ENCODE data around the gene KDM4C. TPM values are rescaled to one million over a fixed set of nuclear protein-coding genes. Genes with fewer than 3 reads are reported as not detected.

Gene KDM4C
- total RNA-seq, 1 donor from 2014 or later = 11.1 TPM

- no peaks in the 10 kb centered on the region for H3K27me3 ChIP-seq
- no peaks in the 10 kb centered on the region for H3K9me3 ChIP-seq (ENCODE audit: low read depth)
- Mint-ChIP-seq H3K27me3 (ENCODE audit: insufficient read depth, low read depth) (no peaks in the 10 kb centered on the region), H3K9me3 (no peaks in the 10 kb centered on the region), H3K27ac (no peak overlapping the region), H3K4me1 (peaks cover 35% of the 10 kb centered on the region), H3K4me3 (no peak overlapping the region), H3K36me3 (no peaks in the 10 kb centered on the region)
- H3K79me2 ChIP-seq (ENCODE audit: low read depth) = no peaks in the 10 kb centered on the region
- TF ChIP-seq, protein P1, sequence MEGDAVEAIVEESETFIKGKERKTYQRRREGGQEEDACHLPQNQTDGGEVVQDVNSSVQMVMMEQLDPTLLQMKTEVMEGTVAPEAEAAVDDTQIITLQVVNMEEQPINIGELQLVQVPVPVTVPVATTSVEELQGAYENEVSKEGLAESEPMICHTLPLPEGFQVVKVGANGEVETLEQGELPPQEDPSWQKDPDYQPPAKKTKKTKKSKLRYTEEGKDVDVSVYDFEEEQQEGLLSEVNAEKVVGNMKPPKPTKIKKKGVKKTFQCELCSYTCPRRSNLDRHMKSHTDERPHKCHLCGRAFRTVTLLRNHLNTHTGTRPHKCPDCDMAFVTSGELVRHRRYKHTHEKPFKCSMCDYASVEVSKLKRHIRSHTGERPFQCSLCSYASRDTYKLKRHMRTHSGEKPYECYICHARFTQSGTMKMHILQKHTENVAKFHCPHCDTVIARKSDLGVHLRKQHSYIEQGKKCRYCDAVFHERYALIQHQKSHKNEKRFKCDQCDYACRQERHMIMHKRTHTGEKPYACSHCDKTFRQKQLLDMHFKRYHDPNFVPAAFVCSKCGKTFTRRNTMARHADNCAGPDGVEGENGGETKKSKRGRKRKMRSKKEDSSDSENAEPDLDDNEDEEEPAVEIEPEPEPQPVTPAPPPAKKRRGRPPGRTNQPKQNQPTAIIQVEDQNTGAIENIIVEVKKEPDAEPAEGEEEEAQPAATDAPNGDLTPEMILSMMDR (IDR thresholded peaks at IDR 0.05) = no peak
- TF ChIP-seq EZH2 (IDR thresholded peaks at IDR 0.05) (no peak), EZH2phosphoT487 (IDR thresholded peaks at IDR 0.05) (no peak)
- H3K4me2 ChIP-seq = no peak overlapping the region
- peaks cover 13% of the 10 kb centered on the region for H3K4me1 ChIP-seq
- H3F3A ChIP-seq (ENCODE audit: low read depth) = peaks cover 3% of the 10 kb centered on the region
- H3K36me3 ChIP-seq = no peaks in the 10 kb centered on the region
- no peak overlapping the region for H3K27ac ChIP-seq
- no peak for DNase-seq (ENCODE audit: low spot score)
- H2AFZ ChIP-seq (replicated peaks) = no peak overlapping the region
- no peak overlapping the region for H3K9ac ChIP-seq
- no peak overlapping the region for H3K4me3 ChIP-seq
- no peaks in the 10 kb centered on the region for H4K20me1 ChIP-seq (ENCODE audit: low read depth)
Measured at GRCh38 chr9:7209990-7210389, 452.2 kb downstream of the KDM4C start.

- Mint-ChIP-seq H3K4me3 (no peak overlapping the region), H3K36me3 (no peaks in the 10 kb centered on the region), H3K27ac (peak overlapping the region; percentile 7), H3K9me3 (no peaks in the 10 kb centered on the region), H3K27me3 (ENCODE audit: insufficient read depth, low read depth) (no peaks in the 10 kb centered on the region), H3K4me1 (peaks cover 35% of the 10 kb centered on the region)
- Histone ChIP-seq H3K27me3 (no peaks in the 10 kb centered on the region), H3K4me2 (no peak overlapping the region), H3K79me2 (ENCODE audit: low read depth) (no peaks in the 10 kb centered on the region), H3K9me3 (ENCODE audit: low read depth) (no peaks in the 10 kb centered on the region), H2AFZ (replicated peaks) (no peak overlapping the region), H3K4me3 (no peak overlapping the region), H3F3A (ENCODE audit: low read depth) (peaks cover 3% of the 10 kb centered on the region), H3K36me3 (no peaks in the 10 kb centered on the region), H3K27ac (no peak overlapping the region), H3K4me1 (peaks cover 9% of the 10 kb centered on the region), H3K9ac (no peak overlapping the region), H4K20me1 (ENCODE audit: low read depth) (no peaks in the 10 kb centered on the region)
- no peak for DNase-seq (ENCODE audit: low spot score)
- TF ChIP-seq EZH2 (IDR thresholded peaks at IDR 0.05) (no peak), EZH2phosphoT487 (IDR thresholded peaks at IDR 0.05) (no peak)
- TF ChIP-seq, protein P1 (IDR thresholded peaks at IDR 0.05) = no peak
Measured at GRCh38 chr9:7210854-7211637, 453.3 kb downstream of the KDM4C start.

- H3K9ac ChIP-seq = no peak overlapping the region
- H3K4me1 ChIP-seq = peaks cover 9% of the 10 kb centered on the region
- TF ChIP-seq, protein P1 (IDR thresholded peaks at IDR 0.05) = no peak
- no peaks in the 10 kb centered on the region for H3K27me3 ChIP-seq
- Mint-ChIP-seq H3K4me3 (no peak overlapping the region), H3K27ac (no peak overlapping the region), H3K9me3 (no peaks in the 10 kb centered on the region), H3K27me3 (ENCODE audit: insufficient read depth, low read depth) (no peaks in the 10 kb centered on the region), H3K4me1 (peaks cover 35% of the 10 kb centered on the region), H3K36me3 (no peaks in the 10 kb centered on the region)
- H3K27ac ChIP-seq = no peak overlapping the region
- H3K4me2 ChIP-seq = no peak overlapping the region
- DNase-seq (ENCODE audit: low spot score) = no peak
- no peak overlapping the region for H3K4me3 ChIP-seq
- no peaks in the 10 kb centered on the region for H3K36me3 ChIP-seq
- peaks cover 3% of the 10 kb centered on the region for H3F3A ChIP-seq (ENCODE audit: low read depth)
- H2AFZ ChIP-seq (replicated peaks) = no peak overlapping the region
- H3K9me3 ChIP-seq (ENCODE audit: low read depth) = no peaks in the 10 kb centered on the region
- H4K20me1 ChIP-seq (ENCODE audit: low read depth) = no peaks in the 10 kb centered on the region
- H3K79me2 ChIP-seq (ENCODE audit: low read depth) = no peaks in the 10 kb centered on the region
Measured at GRCh38 chr9:7211657-7212056, 453.9 kb downstream of the KDM4C start.

All from neural progenitor cell (in vitro differentiated cells).